ENCODE measurements around the gene CLPTM1. TPM values are rescaled to one million over a fixed set of nuclear protein-coding genes. Genes with fewer than 3 reads are reported as not detected.

The CLPTM1 gene
- total and polyA plus RNA-seq, 2 experiments from 2014 or later = 41.6 to 71.5 TPM

DNA sequence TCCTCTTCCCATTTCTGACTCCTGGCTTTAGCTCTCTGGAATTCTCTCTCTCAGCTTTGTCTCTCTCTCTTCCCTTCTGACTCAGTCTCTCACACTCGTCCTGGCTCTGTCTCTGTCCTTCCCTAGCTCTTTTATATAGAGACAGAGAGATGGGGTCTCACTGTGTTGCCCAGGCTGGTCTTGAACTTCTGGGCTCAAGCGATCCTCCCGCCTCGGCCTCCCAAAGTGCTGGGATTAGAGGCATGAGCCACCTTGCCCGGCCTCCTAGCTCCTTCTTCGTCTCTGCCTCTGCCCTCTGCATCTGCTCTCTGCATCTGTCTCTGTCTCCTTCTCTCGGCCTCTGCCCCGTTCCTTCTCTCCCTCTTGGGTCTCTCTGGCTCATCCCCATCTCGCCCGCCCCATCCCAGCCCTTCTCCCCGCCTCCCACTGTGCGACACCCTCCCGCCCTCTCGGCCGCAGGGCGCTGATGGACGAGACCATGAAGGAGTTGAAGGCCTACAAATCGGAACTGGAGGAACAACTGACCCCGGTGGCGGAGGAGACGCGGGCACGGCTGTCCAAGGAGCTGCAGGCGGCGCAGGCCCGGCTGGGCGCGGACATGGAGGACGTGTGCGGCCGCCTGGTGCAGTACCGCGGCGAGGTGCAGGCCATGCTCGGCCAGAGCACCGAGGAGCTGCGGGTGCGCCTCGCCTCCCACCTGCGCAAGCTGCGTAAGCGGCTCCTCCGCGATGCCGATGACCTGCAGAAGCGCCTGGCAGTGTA is 46.9 kb upstream of the CLPTM1 start:
- Histone ChIP-seq H4K20me1 (replicated peaks; ENCODE audit: insufficient read depth) (no peaks in the 10 kb centered on the region; the same call in 1 of the 2 replicates), H3K4me3 (no peak overlapping the region), H3K79me2 (replicated peaks; ENCODE audit: insufficient read depth) (peaks cover 17% of the 10 kb centered on the region), H3K4me2 (no peak overlapping the region), H3K27ac (ENCODE audit: low read depth) (no peak overlapping the region), H3K36me3 (ENCODE audit: insufficient read depth) (peaks cover 17% of the 10 kb centered on the region), H3K27me3 (ENCODE audit: insufficient read depth) (no peaks in the 10 kb centered on the region), H3K9me2 (ENCODE audit: insufficient read depth) (no peaks in the 10 kb centered on the region), H2AFZ (no peak overlapping the region), H3F3A (replicated peaks; ENCODE audit: low read depth) (peaks cover 47% of the 10 kb centered on the region), H3K4me1 (ENCODE audit: insufficient read depth) (peaks cover 26% of the 10 kb centered on the region)
- Mint-ChIP-seq H3K4me1 (peaks cover 39% of the 10 kb centered on the region), H3K36me3 (ENCODE audit: low read depth) (peaks cover 40% of the 10 kb centered on the region), H3K27me3 (ENCODE audit: insufficient read depth, low read depth, poor library complexity) (peaks cover 41% of the 10 kb centered on the region), H3K27ac (peak overlapping the region; percentile 27; the same call in 1 of the 2 replicates), H3K9me3 (peaks cover 2% of the 10 kb centered on the region; the same call in 1 of the 3 replicates), H3K4me3 (no peak overlapping the region; the same call in 2 of the 3 replicates)
- TF ChIP-seq NANOG (IDR thresholded peaks at IDR 0.05; ENCODE audit: borderline replicate concordance) = no peak
- TF ChIP-seq STAT1 (IDR thresholded peaks at IDR 0.05; ENCODE audit: unreplicated experiment) = no peak
- no peak for TF ChIP-seq EZH2phosphoT487 (IDR thresholded peaks at IDR 0.05; ENCODE audit: unreplicated experiment)
- TF ChIP-seq ETS1 (IDR thresholded peaks at IDR 0.05) = no peak
- TF ChIP-seq CREB1 (CRISPR knock-in tag; IDR thresholded peaks at IDR 0.05; ENCODE audit: low read depth) = no peak
- no peak for TF ChIP-seq JUNB (IDR thresholded peaks at IDR 0.05; ENCODE audit: unreplicated experiment)
- no peak for TF ChIP-seq ZNF114 (CRISPR knock-in tag; IDR thresholded peaks at IDR 0.05)
- no peak for TF ChIP-seq EZH2 (IDR thresholded peaks at IDR 0.05; ENCODE audit: low read depth, unreplicated experiment)
- no peak for TF ChIP-seq ZNF331 (CRISPR knock-in tag; IDR thresholded peaks at IDR 0.05; ENCODE audit: low read depth)
- TF ChIP-seq ZNF462 (CRISPR knock-in tag; IDR thresholded peaks at IDR 0.05) = no peak
- no peak for TF ChIP-seq REST (IDR thresholded peaks at IDR 0.05; ENCODE audit: unreplicated experiment)
- TF ChIP-seq POLR2AphosphoS5 (IDR thresholded peaks at IDR 0.05; ENCODE audit: low read depth) = no peak
- TF ChIP-seq, protein P1, sequence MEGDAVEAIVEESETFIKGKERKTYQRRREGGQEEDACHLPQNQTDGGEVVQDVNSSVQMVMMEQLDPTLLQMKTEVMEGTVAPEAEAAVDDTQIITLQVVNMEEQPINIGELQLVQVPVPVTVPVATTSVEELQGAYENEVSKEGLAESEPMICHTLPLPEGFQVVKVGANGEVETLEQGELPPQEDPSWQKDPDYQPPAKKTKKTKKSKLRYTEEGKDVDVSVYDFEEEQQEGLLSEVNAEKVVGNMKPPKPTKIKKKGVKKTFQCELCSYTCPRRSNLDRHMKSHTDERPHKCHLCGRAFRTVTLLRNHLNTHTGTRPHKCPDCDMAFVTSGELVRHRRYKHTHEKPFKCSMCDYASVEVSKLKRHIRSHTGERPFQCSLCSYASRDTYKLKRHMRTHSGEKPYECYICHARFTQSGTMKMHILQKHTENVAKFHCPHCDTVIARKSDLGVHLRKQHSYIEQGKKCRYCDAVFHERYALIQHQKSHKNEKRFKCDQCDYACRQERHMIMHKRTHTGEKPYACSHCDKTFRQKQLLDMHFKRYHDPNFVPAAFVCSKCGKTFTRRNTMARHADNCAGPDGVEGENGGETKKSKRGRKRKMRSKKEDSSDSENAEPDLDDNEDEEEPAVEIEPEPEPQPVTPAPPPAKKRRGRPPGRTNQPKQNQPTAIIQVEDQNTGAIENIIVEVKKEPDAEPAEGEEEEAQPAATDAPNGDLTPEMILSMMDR (conservative IDR thresholded peaks at IDR 0.05; ENCODE audit: low read depth in 2 of 2) = no peak
- DNase-seq (ENCODE audit: low spot score) (no peak), ATAC-seq (no peak)

All from GM23338 (cell line).